ENCODE measurements around the gene GCNT2. TPM values are rescaled to one million over a fixed set of nuclear protein-coding genes. Genes with fewer than 3 reads are reported as not detected.
"Not testable (repeated sequence)": the region's sequence is repeated elsewhere in the genome, so short reads cannot be mapped to it uniquely, and the experiment has no call there.

The GCNT2 gene
- polyA plus RNA-seq, 1 donor: 2.9 TPM

DNA sequence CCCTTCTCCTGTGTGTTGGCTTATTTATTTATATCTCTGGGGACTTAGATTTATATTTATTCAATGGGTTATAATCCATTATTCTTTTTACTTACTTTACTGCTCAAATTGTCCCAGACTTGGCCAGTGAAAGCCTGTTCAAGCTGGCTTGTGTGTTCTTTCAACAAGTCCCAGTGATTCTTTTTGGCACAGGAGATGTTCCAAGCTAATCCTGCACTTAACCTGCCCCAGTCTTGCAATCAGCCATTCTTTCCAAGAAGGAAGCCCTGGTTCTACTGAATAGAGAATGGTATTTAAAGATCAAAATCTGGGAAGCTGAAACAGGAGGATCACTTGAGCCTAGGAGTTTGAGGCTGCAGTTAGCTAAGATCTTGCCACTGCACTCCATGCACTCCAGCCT, 26.7 kb downstream of the GCNT2 start:
- DNase-seq (ENCODE audit: low read depth): no peak

DNA sequence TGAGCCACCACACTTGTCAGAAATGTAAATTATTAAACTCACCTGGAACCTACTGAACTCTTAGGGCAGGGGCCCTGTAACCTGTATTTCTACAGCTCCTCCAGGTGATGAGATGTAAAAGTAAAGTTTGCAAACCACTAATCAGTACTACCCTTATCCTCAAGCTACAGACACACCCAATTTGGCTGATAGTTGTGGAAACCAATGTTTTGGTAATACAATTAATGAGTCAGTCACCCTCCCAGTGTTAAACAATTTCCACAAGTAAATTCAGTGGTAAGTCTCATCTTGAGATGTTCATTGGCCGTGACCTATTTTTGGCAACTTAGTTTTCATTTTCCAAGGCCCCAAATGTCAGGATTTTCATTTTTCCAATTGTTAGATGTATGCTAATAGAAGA, 29.6 kb downstream of the GCNT2 start:
- no peak for DNase-seq (ENCODE audit: low read depth)

DNA sequence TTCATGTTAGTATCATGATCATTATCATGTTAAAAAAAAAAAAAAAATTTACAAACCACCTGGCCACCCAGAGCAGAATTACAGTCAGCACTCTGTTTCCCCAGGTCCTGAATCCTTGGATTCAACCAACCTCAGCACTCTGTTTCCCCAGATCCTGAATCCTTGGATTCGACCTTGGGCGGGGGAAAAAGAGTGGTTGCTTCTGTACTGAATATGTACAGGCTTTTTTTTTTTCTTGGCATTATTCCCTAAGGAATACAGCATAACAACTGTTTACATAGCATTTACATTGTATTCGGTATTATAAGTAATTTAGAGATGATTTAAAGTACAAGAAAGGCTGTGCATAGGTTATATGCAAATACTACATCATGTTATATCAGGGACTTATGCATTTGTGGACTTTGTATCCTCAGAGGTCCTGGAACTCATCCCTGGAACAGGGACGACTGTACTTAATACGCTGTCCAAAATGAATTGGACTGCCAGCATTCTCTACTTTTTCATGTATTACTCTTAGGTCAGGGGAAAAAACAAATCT, 31.2 kb downstream of the GCNT2 start:
- DNase-seq (ENCODE audit: low read depth): no peak

DNA sequence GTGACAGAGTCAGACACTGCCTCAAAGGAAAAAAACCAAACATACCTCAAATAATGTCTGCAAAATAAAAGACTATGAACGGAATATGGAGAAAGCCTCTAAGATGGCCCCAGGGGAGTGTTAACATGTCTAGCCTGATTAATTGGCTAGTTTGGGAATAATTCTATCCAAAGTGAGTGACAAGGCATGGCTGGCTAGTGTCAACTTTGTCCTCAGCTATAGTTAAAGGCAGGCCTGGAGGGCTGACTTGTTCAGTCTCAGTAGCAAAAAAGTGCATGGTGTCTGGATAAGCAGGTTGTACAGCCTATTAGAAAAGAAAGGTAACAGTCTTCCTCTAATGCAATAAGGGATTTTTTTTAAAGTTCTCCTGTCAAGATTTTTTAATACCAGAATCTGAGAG, 32.7 kb downstream of the GCNT2 start:
- no peak for DNase-seq (ENCODE audit: low read depth)

DNA sequence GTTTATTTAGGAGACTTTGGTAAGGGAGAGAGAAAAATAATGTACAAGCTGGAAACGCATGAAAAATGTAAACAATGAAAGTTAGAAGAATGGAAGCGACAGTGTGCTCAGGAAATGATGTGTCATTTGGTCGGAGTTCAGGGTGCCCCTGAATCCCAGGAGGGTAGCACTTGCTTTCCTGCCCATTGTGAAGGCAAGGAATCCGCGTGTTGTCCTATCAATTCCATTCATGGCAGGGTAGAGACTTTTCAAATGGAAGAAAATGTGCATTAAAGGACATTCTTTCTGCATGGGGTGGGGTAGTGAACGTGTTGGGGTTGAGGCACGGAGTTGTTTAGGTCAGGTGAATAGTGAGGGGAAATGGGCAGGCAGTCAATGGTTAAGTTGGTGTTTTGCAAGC, 33.7 kb downstream of the GCNT2 start:
- DNase-seq (ENCODE audit: low read depth): no peak

DNA sequence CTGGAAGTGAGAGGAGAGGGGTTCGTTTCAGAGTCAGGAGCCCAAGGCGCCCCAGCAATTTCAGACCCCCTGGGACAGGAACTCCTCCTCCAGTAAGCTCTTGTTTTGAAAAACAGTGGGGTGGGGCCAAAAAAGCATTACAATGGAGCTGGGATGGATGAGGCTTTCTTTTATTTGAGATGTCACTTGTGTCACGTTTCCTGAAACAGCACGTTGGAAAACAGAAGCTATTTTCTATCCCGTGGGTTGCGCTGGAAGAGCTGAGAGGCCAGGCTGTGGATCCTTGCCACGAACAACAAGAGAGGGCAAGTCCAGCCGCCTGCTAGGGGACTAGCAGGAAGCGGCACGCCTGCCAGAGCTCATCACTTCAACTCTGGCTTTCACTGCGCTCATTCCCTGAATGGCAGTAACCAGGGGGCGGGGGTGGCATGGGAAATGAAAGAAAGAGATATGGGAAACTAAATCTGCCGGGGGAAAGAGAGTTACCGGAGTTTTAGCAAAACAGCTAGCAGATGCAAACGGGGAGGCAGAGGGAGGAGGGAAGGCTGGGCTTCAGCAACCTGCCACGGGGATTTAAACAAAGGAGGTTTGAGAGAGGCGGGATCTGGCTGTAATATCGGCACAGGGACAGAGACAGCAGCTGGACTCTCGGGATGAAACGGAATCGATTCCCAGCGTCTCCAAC, 34.6 kb downstream of the GCNT2 start:
- DNase-seq (ENCODE audit: low read depth): no peak

DNA sequence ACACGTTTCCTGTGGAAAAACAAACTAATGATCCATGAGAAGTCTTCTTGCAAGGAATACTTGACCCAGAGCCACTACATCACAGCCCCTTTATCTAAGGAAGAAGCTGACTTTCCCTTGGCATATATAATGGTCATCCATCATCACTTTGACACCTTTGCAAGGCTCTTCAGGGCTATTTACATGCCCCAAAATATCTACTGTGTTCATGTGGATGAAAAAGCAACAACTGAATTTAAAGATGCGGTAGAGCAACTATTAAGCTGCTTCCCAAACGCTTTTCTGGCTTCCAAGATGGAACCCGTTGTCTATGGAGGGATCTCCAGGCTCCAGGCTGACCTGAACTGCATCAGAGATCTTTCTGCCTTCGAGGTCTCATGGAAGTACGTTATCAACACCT, 35.4 kb downstream of the GCNT2 start:
- no peak for DNase-seq (ENCODE audit: low read depth)

DNA sequence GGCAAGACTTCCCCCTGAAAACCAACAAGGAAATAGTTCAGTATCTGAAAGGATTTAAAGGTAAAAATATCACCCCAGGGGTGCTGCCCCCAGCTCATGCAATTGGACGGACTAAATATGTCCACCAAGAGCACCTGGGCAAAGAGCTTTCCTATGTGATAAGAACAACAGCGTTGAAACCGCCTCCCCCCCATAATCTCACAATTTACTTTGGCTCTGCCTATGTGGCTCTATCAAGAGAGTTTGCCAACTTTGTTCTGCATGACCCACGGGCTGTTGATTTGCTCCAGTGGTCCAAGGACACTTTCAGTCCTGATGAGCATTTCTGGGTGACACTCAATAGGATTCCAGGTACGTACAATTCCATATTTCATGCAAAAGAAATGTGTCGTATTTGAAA, 35.8 kb downstream of the GCNT2 start:
- no peak for DNase-seq (ENCODE audit: low read depth)

DNA sequence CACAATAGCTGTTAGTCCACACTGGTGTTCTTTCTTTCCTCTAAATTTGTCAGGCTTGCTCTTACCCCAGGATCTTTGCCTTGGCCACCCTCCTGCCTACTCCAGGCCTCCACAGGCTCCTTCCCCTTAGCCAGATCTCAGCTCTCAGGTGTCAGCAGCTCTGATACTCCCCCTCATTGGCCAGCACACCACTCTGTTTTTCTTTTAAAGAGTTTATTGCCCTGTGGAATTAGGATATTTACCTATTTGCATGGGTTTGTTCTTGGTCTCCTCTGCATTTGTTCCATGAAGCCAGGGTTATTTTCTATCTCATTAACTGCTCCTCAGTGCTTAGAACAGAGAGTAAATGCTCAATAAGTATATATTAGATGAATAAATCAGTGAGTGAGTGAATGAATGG, 36.8 kb downstream of the GCNT2 start:
- DNase-seq (ENCODE audit: low read depth): no peak

DNA sequence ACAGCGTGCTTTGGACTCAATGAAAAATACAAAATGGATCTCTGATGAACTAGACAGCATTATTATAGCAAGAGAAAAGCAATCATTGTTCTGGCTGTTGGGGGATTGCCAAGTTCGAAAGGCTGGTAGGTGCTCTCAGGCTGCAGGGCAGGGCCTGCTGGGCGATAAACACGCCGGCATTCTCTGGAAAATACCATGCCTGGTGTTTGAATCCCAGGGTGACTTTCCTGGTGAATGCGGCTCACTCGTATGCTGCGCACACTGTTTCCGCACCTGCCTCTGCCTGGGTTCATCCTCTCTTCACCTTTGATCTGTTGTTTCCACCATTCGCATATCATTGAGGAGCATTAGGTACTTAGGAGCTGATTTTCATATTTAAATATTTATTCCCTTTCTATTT, 37.4 kb downstream of the GCNT2 start:
- DNase-seq (ENCODE audit: low read depth): no peak

DNA sequence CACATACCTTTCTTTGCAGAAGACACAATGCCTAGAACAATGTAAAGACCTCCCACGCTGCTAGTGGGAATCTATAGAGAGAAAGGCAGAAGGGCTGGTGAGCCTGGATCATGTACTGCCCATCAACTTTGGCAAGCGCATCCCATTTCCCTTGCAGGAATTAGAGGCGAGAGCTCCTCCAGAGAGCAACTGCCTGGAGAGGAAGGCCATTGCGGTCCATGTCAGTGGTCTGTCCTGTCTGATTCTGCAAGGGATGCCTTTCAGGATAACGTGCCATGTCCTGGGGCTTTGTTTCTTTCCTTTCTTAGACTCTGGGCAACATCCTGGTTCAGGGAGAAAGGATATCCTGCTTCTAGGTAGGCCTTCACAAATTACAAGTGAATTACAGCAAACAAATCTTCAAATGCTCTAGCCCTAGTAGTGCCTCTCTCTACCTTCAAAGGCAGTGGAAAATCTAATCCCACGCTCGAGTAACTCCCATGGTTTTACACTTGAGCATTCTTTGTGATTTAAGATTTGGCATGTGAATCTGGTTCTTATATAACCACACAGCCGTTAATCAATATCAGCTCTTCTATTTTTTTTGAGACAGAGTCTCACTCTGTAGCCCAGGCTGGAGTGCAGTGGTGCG, 38.5 kb downstream of the GCNT2 start:
- no peak for DNase-seq (ENCODE audit: low read depth)

DNA sequence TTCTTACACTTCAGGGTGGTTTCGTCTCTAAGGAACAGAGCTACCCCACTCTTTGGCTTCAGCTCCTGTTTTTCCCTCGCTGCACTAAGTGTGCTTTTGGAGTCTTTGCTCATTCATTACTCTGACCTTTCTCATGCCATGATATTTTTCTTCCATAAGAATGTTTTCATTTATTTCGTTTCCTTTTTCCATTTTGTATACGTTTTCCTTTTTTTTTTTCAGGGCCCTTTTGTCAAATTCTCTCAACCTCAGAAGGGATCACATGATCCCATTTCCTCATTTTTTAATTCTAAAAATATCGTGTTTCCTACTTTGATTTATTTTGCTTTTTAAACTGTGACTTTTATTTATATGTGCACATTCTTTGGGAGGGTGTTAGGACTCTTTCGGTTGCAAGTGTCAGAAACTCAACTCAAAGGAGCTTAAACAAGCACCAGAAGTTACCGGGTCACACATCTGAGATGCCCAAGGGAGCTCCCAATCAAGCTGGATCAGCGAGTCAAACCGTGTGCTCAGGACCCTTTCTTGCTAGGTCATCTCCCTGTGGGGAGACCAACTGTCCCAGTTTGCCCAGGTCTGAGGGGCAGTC, 40.6 kb downstream of the GCNT2 start:
- no peak for DNase-seq (ENCODE audit: low read depth)

DNA sequence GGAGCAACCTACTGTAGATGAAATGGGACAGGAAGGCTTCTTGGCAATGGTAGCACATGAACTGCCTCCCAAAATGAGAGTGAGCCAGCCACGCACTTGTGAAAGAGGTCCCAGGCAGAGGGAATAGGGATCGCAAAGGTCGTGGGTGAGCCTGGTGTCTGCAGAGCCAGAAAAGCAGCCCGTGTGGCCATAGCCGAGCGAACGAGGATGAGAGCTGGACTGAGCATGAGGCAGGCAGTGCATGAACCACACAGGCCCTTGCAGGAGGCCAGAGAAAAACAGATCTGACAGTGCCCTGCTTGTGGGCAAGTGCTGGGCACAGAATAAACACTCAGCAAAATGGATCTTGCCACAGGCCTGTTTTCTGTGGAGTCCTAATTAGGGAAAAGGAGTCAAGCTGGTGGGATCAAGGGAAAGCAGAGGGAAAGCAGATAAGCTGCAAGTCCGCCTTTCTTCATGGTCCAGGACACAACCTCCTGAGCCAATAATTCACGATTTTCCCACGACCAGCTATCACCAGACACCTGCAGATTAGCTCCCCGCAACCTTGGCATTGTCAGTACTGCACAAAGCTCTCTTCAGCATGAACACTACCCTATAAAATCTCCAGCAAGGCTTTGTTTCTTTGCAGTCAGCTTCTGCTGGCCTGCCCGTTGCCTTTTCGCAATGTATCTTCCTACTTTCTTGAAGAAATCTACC, 44.0 kb downstream of the GCNT2 start:
- no peak for DNase-seq (ENCODE audit: low read depth)

DNA sequence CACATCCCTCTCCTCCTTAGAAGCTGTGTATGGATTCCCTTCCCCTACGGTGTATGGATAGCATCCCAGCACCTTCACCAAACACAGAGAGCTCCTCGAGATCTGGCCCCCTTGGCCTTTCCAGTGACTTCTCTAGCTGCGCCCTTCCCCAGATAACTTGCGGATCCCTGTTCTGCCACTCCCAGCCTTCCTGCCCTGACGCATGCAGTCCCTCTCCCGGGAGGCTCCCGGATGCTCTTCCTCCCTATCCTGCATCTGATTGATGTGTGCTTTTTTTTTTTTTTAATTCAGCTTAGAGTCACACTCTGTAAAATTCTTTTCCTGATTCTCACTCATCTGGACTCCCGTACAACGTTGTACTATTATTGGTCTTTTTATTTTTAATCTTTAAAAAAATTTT, 44.8 kb downstream of the GCNT2 start:
- DNase-seq (ENCODE audit: low read depth): no peak

DNA sequence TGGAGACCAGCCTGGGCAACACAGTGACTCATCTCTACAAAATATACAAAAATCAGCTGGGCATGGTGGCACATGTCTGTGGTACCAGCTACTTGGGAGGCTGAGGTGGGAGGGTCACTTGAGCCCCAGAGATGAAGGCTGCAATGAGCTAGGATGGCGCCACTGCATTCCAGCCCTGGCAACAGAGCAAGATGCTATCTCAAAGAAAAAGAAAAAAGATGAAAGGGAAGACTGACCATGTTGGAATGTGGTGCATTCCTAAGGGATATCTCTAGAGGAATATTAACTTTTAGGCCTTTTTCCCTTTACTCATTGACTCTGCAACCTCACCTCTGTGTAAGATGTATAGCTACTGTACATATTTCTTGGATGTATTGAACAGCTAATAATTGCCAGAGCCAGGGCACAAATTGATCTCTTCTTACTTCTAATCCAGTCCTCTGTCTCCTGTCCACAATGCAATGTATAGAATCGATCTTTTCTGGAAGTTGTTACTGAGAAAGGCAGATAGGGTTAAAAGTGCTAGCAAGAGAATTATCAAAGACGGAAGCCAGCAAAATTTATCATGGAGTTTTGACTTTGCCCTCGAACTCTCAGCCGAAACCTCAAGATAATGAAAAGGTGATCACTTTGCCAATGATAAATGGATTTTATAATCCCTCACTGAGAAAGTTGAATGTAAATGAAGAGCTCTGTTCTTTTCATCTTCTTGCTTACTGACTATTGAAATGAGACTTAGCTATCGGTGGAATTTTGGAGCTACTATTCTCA, 46.3 kb downstream of the GCNT2 start:
- DNase-seq (ENCODE audit: low read depth): no peak

DNA sequence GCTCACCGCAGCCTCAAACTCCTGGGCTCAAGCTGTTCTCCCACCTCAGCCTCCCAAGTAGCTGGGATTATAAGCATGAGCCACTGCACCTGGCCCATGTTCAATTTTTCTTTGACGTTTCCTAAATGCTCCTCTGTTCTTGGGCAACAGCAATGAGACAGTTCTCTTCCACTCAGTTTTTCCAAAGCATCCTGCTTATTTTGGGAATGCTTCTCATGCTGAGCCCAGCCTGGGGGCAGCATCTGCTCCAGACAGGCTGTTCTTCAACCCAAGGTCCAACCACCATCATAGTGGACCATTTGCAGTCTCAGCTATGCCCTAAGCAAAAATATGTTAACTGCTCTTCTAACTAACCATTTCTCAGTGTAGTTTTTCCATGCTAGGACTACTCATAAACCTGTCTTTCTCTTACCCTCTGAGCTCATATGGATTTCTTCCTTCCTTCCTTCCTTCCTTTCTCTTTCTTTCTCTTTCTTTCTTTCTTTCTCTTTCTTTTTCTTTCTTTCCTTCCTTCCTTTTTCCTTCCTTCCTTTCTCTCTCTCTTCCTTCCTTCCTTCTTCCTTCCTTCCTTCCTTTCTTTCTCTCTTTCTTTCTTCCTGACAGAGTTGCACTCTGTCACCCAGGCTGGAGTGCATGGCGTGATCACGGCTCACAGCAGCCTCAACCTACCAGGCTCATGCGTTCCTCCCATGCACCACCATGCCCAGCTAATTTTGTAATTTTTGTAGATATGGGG, 48.4 kb downstream of the GCNT2 start:
- no peak for DNase-seq (ENCODE audit: low read depth)

DNA sequence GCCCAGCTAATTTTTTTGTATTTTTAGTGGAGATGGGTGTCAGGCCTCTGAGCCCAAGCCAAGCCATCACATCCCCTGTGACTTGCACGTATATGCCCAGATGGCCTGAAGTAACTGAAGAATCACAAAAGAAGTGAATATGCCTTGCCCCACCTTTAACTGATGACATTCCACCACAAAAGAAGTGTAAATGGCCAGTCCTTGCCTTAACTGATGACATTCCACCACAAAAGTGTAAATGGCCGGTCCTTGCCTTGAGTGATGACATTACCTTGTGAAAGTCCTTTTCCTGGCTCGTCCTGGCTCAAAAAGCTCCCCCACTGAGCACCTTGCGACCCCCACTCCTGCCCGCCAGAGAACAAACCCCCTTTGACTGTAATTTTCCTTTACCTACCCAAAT, 54.4 kb downstream of the GCNT2 start:
- not testable (repeated sequence) for DNase-seq (ENCODE audit: low read depth)

DNA sequence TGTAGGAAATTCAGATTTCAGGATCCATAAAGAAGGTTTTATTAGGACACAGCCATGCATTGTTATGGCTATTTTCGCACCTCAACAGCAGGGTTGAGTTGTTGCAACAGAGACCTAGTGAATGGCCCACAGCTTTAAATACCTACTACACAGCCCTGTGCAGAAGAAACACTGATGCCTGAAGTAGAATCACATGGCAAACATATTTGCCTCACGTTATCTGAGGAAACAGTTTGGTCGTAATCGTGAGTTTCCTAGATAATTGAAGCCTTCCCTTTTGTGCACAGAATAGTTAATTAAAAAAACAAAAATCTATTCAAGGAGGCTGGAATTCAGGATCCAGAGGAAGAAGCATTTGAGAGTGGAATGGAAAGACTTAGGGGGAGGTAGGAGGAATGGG, 55.1 kb downstream of the GCNT2 start:
- no peak for DNase-seq (ENCODE audit: low read depth)

DNA sequence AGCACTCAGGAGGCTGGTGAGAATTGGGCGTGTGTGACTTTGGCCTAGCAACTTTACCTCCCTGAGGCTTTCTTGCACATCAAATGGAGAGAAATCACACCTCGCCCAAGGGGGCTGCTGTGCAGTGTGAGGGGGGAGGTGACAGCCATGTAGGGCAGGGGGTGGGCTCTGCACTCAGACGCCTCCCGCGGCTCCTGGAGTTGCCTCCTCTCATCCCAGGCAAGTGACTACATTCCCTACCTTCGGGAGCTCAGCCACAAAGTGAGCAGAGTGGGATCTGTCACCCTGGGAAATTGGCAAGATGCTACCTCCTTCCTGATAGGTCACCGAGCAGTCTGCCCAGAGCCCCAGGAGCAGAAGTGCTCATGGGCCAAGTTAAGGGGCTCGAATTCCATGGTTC, 56.0 kb downstream of the GCNT2 start:
- DNase-seq (ENCODE audit: low read depth): no peak

DNA sequence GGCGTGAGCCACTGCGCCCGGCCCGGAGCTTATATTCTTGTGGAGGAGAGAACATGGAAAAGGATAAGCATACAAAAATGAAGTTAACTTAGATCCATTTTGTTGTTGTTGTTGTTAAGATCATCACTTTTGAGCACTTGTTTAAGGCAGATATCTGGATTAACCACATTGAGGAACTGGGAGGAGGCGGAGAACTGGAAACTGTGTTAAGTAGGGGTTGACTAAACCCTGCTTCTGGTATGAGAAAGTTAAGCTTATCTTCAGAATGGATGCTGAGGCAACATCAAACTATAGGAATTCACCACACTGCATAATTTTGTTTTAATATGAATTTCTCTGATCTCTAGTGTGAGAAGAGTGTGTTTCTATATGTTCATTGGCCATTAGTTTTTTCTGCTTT, 57.6 kb downstream of the GCNT2 start:
- no peak for DNase-seq (ENCODE audit: low read depth)

DNA sequence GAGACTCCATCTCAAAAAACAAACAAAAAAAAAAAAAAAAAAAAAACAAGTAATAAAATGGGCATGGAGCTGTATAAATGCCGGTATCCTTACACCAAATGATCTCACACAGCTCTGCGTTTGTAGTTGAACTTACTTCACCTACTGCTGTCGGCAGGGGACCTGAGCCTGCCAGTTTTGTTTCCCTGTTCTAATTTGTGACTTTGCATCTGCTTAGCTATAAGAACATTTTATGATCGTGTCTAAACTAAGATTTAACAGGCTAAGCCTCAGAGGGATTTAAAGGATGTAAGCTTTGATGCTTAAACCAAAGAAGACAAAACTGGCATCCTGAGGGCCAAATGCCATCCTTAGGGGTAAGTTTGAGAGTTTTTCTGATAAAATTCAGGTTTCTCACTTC, 58.7 kb downstream of the GCNT2 start:
- DNase-seq (ENCODE audit: low read depth): no peak
